Panc1 (cell line): ENCODE data around the gene DHRSX.

Experiments
- POLR2AphosphoS5 ChIP-seq: IDR thresholded peaks from 2 replicates; pipeline ENCODE4 v1.6.1; 2012; ENCODE audit warnings: mild to moderate bottlenecking, low read depth, low read length, moderate library complexity
- SIN3A ChIP-seq: IDR thresholded peaks from 2 replicates; pipeline ENCODE4 v1.6.1; 2012; ENCODE audit warnings: low read depth, mild to moderate bottlenecking, low read length, moderate library complexity, borderline replicate concordance; ENCODE audit not compliant: insufficient read depth
- TF ChIP-seq, protein P1 (sequence below): fragments of 450-650 bp; IDR thresholded peaks from 2 replicates; pipeline ENCODE4 v1.5.1; 2017; ENCODE audit warnings: mild to moderate bottlenecking
- TF ChIP-seq, protein P2 (sequence below), 2 experiments: IDR thresholded peaks; 2 replicates each; pipeline ENCODE4 v1.6.1; 2011 to 2012; ENCODE audit warnings: low read depth in 2 of 2, control low read depth in 1 of 2, low read length in 1 of 2, mild to moderate bottlenecking in 1 of 2, moderate library complexity in 1 of 2; ENCODE audit not compliant: insufficient read depth in 1 of 2

- TF ChIP-seq, protein P1, sequence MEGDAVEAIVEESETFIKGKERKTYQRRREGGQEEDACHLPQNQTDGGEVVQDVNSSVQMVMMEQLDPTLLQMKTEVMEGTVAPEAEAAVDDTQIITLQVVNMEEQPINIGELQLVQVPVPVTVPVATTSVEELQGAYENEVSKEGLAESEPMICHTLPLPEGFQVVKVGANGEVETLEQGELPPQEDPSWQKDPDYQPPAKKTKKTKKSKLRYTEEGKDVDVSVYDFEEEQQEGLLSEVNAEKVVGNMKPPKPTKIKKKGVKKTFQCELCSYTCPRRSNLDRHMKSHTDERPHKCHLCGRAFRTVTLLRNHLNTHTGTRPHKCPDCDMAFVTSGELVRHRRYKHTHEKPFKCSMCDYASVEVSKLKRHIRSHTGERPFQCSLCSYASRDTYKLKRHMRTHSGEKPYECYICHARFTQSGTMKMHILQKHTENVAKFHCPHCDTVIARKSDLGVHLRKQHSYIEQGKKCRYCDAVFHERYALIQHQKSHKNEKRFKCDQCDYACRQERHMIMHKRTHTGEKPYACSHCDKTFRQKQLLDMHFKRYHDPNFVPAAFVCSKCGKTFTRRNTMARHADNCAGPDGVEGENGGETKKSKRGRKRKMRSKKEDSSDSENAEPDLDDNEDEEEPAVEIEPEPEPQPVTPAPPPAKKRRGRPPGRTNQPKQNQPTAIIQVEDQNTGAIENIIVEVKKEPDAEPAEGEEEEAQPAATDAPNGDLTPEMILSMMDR = no peak
- TF ChIP-seq POLR2AphosphoS5 = no peak
- TF ChIP-seq, protein P2, sequence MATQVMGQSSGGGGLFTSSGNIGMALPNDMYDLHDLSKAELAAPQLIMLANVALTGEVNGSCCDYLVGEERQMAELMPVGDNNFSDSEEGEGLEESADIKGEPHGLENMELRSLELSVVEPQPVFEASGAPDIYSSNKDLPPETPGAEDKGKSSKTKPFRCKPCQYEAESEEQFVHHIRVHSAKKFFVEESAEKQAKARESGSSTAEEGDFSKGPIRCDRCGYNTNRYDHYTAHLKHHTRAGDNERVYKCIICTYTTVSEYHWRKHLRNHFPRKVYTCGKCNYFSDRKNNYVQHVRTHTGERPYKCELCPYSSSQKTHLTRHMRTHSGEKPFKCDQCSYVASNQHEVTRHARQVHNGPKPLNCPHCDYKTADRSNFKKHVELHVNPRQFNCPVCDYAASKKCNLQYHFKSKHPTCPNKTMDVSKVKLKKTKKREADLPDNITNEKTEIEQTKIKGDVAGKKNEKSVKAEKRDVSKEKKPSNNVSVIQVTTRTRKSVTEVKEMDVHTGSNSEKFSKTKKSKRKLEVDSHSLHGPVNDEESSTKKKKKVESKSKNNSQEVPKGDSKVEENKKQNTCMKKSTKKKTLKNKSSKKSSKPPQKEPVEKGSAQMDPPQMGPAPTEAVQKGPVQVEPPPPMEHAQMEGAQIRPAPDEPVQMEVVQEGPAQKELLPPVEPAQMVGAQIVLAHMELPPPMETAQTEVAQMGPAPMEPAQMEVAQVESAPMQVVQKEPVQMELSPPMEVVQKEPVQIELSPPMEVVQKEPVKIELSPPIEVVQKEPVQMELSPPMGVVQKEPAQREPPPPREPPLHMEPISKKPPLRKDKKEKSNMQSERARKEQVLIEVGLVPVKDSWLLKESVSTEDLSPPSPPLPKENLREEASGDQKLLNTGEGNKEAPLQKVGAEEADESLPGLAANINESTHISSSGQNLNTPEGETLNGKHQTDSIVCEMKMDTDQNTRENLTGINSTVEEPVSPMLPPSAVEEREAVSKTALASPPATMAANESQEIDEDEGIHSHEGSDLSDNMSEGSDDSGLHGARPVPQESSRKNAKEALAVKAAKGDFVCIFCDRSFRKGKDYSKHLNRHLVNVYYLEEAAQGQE (IDR thresholded peaks at IDR 0.05; ENCODE audit: insufficient read depth in 1 of 2, low read depth in 2 of 2, low read length in 1 of 2) = no peak
- TF ChIP-seq SIN3A = no peak
Measured at GRCh38 chrX:2264179-2265030, 236.4 kb downstream of the DHRSX start.
